GM10266 (cell line): ENCODE measurements around the gene MIB1.

Source experiments
- DNase-seq: peaks from one replicate; pipeline ENCODE4 v3.0.0; 2012; ENCODE audit errors: extremely low spot score
- TF ChIP-seq, protein P1 (sequence below): IDR thresholded peaks from 2 replicates; pipeline ENCODE4 v1.5.1; 2012; ENCODE audit warnings: mild to moderate bottlenecking, low read depth; ENCODE audit not compliant: control insufficient read depth, insufficient read depth; ENCODE audit errors: missing control alignments

The MIB1 gene

DNA sequence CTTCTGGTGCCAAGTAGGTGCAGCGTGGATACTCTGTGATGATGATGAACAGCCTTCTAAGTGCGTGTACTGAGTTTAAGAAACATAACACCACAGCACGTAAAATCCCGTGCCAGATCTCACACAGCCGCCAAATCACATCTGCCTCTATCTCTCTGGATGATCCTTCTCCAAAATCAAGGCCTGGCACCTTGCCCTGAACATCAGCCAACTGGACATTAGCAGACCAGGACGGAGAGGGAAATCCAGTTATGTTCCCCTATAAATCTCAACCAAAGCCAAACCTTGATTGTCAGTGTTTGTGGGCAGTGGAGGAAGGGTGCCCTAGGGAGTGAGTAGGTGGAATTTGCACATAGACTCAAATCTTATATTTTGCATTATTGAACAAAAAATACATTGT is 164.3 kb downstream of the MIB1 start:
- DNase-seq = no peak
- TF ChIP-seq, protein P1, sequence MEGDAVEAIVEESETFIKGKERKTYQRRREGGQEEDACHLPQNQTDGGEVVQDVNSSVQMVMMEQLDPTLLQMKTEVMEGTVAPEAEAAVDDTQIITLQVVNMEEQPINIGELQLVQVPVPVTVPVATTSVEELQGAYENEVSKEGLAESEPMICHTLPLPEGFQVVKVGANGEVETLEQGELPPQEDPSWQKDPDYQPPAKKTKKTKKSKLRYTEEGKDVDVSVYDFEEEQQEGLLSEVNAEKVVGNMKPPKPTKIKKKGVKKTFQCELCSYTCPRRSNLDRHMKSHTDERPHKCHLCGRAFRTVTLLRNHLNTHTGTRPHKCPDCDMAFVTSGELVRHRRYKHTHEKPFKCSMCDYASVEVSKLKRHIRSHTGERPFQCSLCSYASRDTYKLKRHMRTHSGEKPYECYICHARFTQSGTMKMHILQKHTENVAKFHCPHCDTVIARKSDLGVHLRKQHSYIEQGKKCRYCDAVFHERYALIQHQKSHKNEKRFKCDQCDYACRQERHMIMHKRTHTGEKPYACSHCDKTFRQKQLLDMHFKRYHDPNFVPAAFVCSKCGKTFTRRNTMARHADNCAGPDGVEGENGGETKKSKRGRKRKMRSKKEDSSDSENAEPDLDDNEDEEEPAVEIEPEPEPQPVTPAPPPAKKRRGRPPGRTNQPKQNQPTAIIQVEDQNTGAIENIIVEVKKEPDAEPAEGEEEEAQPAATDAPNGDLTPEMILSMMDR = no peak

DNA sequence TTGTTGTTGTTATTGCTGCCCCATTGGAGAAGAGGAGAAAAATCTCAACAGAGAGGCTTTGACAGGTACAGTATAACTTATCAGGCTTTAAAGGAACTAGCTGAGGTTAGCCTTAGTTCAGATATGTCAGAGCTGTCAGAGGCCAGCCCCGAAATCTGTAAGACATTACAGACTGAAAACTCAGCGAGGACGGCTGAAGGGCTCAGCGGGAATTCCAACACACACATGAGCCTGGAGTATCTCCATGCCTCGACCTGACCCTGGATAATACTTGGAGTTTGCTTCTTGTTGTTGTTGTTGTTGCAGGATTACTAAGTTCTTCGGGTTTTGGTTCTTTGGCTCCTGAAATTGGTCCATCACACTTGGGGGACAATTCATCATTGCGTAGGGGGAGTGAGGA is 166.9 kb downstream of the MIB1 start:
- no peak for DNase-seq
- TF ChIP-seq, protein P1 = no peak

DNA sequence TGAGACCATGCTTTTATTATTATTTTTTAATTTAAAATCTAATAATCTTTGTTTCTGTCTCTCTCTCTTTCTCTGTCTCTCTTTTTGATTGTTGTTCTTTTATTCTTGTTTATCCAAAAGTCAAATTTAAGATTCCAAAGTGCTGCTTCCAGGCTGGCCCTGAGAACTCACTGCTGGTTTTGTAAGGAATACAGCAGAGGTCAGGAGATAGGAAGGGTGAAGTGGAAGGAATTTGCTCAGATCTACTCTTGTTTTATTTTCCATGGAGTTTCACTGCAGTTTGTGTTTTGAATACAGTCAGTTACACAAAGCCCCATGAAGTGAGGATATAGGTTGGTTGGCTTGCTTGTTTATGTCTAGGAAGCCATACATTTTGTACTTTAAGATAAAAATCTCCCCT is 168.1 kb downstream of the MIB1 start:
- TF ChIP-seq, protein P1 = no peak
- DNase-seq = no peak

DNA sequence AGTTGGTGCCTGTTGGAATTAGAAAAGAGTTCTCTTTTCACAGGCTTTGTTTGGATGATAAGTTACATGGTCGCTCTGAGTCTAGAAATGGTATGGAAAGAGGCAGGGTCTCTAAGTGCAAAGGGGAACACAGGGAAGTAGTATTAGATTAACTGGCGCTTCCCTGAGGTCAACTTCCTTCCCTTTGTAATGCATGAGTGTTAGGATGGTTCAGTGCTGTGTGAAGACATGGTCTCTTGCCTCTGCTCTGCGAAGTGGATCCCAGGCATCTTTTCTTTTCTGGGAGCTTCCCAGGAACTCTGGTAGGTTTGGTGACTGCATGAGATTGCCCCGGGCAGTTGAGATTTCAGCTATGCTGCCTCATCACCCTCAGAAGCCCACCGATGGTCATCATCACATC is 170.3 kb downstream of the MIB1 start:
- TF ChIP-seq, protein P1 = no peak
- DNase-seq = no peak

DNA sequence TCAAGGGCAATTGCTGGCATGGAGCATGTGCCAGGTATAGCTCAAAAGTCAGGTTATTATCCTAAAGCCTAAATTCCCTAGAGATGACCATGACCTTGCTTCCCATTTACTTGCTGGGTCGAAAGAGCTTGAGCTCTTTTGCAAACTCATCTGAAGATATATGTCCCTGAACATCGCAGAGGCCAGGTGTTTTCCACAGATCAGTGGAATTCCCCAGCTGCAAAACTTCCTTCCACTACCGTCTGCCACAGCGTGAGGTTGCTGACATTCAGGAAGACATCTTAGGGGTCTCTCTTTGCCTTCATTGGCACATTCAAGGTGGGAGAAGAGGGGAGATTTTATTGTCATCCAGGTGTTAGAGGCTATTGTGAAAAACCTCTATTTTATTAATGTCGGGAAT is 171.0 kb downstream of the MIB1 start:
- TF ChIP-seq, protein P1 = no peak
- peak; percentile 20 for DNase-seq

DNA sequence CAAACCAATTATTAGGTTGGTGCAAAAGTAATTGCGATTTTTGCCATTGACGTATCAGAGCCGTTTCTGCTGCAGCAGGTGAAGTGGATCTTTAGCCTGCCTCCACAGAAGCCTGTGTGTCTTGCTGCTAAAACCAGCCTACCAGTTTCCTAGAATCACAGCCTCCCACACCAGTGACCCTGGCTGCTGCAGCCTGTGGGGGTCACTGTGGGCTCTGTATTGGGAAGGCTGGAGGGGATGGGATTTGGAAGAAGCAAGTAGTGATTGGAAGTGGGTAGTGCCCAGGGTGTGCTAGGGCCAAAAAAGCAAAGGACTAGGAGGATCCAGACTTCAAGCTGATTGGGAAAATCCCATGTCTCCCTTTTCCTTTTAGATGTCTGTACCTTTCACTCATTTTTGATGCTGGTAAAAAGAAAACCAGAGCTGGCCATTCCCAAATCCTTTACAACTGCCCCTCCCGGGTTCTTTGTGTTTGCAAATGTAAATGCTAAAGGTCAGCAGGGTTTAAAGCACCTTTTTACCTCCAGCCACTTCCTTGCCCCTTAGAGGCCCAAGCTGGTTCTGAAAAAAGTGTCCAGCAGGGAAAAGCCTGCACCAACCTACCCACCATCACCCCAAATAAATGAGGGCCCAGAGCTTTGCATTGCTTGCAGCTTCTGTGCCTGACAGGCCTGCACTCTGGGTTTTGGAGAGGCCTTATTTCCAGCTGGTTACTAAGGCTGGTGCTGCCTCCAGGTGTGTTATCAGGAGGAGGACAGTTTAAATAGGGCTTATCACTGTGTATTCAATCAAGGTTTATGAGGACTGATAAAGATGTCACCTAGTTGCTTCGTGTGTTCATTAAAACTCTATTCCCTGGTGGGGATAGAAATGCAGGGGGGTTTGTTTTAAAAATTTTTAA is 172.0 kb downstream of the MIB1 start:
- no peak for DNase-seq
- TF ChIP-seq, protein P1 = peak; percentile 23

DNA sequence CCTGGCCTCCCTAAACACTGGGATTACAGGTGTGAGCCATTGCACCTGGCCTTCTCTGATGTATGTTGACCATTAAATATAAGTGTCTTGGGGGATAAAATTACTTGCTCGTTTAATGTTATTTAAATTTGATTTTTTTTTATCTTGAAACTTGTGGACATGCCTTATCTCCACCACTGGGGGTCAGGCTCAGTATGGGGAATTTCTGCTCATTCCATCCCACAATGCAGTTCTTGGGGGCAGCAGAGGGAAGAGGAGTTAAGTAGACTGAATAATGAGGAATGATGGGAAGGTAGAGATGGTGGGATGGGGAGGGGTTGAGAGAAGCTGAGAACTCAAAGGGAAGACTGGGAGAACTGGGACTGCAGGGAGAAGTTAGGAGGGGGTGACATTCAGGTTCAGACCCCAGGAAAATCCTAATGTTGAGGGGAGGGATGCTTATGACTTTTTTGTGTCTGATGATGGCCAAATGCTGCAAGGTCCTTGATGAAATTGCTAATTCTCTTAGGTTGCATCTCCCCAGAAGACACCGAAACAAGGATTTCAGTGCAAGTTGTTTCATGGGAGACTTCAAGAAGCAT is 174.2 kb downstream of the MIB1 start:
- no peak for DNase-seq

More for the DNA sequence above, 174.2 kb downstream of the MIB1 start:
- TF ChIP-seq, protein P1 = peak; percentile 20
